GM20431 (cell line): ENCODE measurements around the gene APBB2.
"Not testable (repeated sequence)": the region's sequence is repeated elsewhere in the genome, so short reads cannot be mapped to it uniquely, and the experiment has no call there.

Source experiments
- in situ Hi-C: fragments of 300-500 bp; cut with MseI, MboI; formaldehyde crosslinking; loops from one replicate; pipeline ENCODE4 v1.15.0; 2020; ENCODE audit warnings: low sequenced_read_pairs; ENCODE audit not compliant: unreplicated experiment

The APBB2 gene

GRCh38 chr4:41076481-41076880 is 137.9 kb downstream of the APBB2 start:
- in situ Hi-C loops = no loop called here

- in situ Hi-C loops = no loop called here
These were observed 140.1 kb downstream of the APBB2 start for GRCh38 chr4:41074215-41074614.

- in situ Hi-C loops = no loop called here
These were observed 142.1 kb downstream of the APBB2 start for GRCh38 chr4:41072021-41072777.

GRCh38 chr4:41070516-41071281 is 143.6 kb downstream of the APBB2 start:
- in situ Hi-C loops = no loop called here

DNA sequence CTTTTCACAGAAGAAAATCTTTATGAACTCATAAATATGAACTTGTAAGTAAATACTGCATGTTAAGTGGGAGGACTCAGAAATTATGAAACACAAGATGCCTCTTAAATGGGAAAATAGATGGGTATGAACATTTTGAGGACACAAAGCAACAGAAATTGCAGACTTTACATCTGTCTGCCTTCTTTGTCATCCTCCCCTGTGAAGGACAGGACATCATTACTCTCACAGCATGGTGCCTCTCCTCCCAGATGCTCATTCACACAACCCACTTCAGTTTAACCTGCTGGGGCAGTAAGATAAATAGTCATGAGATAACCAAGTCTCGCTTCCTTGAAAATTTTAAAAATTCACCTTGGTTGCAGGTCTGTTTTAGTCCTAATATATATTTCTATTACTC is 144.5 kb downstream of the APBB2 start:
- in situ Hi-C loops = no loop called here

DNA sequence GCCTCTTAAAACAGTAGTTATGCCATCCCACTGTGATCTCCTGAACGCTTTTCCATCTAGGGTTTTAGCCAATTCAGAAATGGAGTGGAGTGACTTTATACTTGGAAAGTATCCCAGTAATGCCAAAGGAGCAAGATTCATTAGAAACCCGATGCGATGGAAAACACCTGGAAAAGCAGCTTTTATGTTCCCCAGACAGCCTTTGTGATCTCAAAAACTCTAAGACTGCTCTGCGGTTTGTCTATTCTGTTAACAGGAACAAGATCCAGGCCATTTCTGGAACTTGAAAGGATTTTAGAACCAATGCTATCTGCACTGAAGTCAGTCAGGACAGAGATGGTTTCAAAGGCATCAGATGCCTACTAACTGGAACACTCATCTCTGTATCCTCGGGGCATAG is 145.1 kb downstream of the APBB2 start:
- in situ Hi-C loops = no loop called here

DNA sequence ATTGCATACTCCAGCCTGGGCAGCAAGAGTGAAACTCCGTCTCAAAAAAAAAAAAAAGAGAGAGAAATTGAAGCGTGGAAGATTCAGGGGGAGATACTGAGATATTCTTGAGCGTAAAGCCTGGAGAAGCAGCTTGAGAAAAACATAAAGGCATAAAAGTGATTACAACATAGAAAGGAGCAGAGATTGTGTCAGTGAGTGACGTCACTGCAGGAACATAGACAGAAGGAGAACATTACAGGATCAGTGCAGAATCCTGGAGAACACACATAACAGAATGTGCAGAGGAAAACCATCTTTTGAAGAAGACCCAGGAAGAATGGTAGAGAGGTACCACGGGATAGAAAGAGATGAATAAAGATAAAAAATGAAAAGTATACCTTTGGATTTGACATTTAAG is 147.0 kb downstream of the APBB2 start:
- in situ Hi-C loops = no loop called here

DNA sequence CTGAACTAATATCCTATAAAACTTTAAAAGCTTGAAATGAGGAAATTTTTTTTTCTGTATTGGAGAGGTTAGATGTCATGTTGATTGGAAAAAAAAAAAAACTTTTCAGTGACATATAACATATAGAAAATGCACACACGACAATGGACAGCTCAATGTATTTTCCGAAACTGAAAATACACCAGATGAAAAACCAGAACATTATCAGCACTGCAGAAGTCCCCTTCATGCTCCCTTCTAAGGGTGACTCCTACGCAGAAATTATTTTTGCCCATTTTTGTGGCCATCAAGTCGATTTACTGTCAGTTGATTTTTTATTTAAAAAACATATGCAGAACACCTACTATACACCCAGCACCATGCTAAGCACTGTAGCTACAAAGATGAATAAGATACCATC is 148.3 kb downstream of the APBB2 start:
- in situ Hi-C loops = no loop called here

DNA sequence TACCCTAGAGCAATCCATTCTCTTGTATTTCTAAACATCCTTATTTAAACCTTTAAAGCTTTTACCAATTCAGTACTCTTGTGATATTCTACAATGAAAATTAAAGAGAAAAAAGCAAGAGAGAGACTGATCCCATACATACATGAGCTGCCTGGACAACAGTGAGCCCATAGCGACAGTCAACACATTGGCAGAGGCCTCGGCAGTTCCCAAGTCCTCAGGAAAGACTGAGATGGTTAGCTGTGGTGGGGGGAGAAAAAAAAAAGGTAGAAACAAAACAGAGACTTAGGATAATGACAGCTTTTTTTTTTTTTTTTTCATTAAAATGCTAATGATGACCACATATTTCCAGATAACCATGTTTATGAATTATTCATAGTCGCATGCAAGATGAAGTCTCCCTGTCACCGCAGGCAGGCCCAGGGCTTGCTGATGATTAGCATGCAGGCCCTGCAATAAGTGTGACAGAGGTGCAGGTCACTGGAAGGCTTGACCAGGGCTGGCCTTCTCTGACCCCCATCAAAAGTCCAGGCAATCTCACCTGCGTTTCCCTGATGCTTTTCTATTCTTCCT is 148.8 kb downstream of the APBB2 start:
- in situ Hi-C loops = no loop called here

- in situ Hi-C loops = no loop called here
These were observed 149.4 kb downstream of the APBB2 start for GRCh38 chr4:41064953-41065352.

- in situ Hi-C loops = no loop called here
These were observed 152.7 kb downstream of the APBB2 start for GRCh38 chr4:41061482-41062185.

DNA sequence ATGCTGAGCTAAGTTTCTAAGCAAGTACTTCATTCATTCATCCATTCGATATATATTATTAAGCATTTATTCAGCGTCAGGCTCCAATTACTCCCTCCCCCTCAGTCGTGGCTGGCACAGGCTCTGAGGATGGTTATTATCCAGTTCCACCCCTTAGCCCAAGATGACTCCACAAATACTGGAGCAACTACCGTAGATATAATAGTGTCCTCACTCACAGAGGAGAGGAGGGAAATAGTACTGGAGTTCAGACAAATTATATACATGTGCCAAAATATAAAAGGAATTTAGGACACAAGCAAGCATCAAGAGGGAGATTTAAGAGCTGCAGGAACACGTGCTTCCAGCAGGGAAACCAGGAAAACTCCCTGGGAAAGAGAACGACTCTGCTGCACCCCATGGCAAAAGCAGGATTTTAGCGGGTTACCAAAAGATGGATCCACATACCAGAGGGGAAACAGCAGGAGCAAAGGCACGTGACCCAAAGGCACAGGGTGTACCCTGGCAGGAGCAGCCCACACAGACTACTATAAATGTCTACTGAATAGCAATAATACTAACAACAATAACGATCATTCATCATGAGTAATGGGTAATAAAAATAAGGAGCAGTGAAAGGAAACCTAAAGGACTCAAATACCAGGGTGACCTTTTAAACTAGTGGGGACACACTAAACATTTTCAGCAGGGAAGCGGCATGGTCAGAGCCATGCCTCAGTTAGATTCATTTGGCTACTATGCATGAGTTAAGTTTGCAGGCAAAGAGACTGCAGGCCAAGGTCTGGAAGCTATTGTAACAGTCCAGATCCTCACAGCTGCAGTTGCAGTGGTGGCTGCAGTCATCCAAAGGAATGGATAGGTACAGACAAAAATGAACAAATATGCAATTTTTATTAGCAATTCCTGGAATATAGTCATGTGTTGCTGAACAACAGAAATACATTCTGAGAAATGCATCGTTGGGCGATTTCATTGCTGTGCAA is 153.7 kb downstream of the APBB2 start:
- in situ Hi-C loops = no loop called here

- in situ Hi-C loops = not testable (repeated sequence)
These were observed 154.9 kb downstream of the APBB2 start for GRCh38 chr4:41059411-41059810.

DNA sequence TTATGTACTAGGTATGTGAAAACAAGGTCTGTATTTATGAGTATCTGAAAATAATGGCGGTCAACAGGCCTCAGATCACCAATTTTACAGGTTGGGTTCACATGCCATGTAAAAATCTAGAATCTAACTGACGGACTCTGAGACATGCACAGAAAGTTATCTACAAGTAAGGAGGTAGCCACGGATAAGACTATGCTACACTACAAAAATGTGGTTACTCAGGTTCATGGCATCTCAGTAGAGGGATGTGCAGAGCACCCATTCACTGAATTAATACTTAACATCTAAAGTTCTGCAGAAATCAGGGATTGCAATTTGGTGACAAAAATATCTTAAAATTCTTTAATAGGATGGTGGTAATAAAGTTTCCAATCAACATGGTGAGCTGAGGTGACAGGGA is 155.9 kb downstream of the APBB2 start:
- in situ Hi-C loops = no loop called here

- in situ Hi-C loops = no loop called here
These were observed 156.9 kb downstream of the APBB2 start for GRCh38 chr4:41057467-41057866.

DNA sequence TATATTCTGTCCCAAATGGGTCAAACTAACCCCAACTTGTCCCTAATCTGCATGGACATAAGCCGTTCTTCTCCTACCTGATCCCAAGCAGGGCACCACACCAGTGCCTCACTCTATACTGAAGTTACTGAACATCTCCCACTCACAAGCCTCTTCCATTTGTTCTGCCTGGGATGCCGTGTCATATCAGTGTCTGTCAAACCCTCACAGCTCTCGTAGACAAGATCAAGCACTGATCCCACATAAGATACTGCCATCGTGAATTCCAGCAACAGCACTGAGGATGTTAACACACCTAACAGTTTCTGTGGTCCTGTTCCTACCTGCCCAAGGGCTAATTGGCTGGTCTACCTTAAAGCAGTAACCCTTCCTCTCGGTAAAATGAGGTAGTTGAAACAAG is 162.1 kb downstream of the APBB2 start:
- in situ Hi-C loops = no loop called here

DNA sequence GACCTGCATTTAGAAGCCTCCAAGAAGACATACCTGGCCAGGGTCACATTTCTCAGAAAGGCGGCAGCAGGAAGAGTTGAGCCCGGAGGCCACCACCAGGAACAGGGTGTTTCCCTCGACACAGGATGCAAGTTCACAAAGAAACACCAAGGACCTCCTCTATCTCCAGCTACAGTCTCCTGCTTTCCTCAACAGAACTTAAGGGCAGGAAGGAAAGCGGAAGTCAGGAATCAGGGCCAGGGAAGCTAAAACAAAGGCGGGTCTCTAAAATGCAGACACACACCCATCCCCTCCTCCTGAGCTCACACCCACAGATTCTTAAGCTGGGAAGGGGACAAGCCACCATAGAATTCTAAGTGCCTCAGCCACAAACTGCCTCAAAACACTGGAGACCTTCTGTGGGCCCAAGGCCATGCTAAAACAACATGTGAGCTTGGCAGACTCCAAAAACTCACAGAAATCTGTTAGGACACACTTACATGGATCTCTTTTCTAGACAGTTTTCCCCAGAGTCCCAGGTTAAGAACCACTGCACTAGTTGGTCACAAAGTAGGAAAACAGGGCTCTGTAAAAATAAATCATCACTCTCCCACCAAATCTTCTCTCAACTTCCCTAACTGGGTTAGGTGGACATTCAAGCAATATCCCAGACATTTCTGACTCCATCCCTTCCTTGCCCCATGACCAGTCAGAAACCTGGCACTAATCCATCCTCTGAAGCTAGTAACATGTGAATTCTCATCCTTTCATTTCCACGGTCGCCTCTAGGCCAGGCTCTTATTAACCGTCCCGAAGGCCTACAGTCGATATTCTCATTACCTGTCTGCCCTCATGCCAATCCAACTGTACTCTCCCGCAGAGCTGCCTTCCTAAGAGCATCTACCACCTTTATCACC is 163.2 kb downstream of the APBB2 start:
- in situ Hi-C loops = no loop called here

DNA sequence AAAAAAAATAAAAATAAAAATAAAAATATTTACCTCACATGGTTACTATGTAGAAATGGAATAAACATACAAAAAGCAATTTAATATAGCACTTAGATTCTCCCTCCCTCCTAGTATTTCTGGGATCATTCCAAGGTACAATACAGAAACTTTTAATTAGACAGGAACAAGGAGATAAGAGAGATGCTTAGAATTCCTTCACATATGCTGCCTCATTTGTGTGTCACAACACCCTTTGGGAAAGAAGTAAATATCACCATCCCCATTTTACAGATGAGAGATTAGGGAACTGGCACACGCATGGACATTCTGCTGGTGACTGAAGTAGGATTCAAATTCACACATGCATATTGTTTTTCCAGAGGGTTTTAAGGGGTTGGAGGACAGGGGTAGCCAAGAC is 164.2 kb downstream of the APBB2 start:
- in situ Hi-C loops = no loop called here

GRCh38 chr4:41049176-41049575 is 165.2 kb downstream of the APBB2 start:
- in situ Hi-C loops = not testable (repeated sequence)
